Activated naive CD8-positive, alpha-beta T cell treated with anti-CD3 and anti-CD28 coated beads, Interleukin-2, amount 50 U/mL, for 16 hours (primary cell): ENCODE measurements around the gene ZNF512B.

ENCODE experiments used
- DNase-seq: peaks from one replicate; pipeline ENCODE4 v3.0.0-alpha.2; 2020; ENCODE audit warnings: low read depth, low spot score

The ZNF512B gene

DNA sequence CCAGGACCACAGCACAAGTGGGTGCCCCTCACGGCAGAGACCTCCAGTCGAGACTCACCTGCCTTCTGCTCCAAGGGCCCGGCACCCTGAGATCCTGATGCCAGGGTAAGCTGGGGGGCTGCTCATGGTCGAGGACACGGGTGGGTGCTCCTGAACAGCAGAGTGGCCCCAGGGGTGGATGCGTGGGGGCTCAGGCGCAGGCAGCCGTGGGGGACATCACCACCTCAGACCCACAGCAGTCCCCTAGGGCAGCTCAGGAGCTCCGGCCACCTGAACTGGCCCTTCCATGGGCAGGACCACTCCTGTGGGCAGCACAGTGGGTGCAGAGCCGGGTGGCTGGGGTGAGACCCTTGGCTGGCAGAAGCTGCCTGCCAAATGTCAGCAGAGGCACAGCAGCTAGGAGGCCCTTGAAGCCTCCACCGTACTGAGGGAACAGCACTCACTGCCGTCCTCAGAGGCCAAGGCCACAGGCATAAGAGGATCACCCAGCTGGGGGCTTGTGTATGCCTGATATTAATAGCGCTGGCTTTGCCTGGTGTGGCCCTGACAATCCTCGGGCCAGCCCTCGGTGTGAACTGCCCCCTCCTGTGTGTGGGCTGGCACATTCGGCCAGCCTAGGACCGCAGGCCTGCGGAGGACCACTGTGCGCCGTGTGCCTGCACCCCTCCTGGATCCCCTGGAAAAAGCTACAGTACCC, 18.9 kb downstream of the ZNF512B start:
- no peak for DNase-seq

DNA sequence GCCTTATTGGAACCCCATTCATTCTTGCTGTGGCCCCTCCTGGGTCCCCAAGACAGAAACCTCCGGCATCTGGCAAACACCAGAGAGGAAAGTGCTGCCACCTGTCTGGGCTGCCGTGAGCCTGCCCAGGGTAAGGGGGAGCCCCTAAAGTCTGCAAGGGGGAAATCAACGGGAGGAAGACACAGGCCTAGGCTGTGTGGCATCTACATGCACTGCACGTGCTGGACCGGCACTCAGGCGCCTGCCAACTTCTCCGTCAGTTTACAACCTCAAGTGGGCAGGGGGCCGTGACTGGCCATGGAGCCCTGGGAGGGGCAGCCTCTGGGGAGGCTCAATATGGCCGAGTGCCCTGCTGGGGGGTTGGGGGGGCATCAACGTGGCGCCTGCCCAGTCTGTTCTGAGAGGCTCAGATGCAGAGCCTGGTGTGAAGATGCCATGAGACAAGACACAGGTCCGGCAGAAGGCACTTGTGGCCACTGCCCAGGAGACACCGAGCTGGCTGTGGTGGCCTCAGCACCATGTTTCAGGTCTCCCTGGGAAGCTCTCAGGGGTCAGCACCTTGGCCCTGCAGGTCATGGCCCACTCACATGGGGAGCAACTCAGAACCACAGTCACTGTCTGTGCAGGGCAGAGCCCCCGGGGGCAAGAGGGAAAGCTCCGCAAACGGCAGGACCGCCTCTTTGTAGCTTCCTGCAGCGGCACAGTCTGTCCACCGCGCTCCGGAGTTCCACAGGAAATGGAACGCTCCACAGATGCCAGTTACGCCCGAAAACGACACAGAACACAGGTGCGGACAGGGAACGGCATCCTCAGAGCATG, 21.9 kb downstream of the ZNF512B start:
- DNase-seq: no peak

DNA sequence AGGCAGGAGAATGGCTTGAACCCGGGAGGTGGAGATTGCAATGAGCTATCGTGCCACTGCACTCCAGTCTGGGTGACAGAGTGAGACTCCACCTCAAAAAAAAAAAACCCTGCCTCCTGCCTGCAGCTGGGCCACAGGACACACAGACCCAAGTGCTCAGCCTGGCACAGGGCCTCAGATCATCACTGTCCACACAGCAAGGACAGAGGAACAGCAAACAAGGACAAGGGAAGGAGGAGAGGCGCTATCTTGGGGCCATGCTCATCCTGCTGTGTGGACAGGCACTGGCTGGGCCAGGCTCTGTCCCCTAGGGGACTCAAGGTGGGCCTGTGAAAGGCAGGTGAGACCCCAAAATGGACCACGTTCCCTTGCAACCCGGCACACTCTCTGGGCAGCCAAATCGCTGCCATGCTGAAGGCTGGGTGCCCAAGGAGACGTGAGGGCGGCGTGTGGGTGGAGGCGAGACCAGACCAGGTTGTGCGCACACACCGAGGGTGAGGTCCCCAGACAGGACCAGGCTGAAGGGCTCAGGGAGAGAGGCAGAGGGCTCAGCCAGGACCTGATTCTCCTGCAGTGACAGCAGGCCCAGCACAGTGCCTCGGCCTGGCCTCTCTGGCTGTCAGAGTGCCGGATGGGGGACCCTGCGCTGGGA, 22.6 kb downstream of the ZNF512B start:
- DNase-seq: no peak

DNA sequence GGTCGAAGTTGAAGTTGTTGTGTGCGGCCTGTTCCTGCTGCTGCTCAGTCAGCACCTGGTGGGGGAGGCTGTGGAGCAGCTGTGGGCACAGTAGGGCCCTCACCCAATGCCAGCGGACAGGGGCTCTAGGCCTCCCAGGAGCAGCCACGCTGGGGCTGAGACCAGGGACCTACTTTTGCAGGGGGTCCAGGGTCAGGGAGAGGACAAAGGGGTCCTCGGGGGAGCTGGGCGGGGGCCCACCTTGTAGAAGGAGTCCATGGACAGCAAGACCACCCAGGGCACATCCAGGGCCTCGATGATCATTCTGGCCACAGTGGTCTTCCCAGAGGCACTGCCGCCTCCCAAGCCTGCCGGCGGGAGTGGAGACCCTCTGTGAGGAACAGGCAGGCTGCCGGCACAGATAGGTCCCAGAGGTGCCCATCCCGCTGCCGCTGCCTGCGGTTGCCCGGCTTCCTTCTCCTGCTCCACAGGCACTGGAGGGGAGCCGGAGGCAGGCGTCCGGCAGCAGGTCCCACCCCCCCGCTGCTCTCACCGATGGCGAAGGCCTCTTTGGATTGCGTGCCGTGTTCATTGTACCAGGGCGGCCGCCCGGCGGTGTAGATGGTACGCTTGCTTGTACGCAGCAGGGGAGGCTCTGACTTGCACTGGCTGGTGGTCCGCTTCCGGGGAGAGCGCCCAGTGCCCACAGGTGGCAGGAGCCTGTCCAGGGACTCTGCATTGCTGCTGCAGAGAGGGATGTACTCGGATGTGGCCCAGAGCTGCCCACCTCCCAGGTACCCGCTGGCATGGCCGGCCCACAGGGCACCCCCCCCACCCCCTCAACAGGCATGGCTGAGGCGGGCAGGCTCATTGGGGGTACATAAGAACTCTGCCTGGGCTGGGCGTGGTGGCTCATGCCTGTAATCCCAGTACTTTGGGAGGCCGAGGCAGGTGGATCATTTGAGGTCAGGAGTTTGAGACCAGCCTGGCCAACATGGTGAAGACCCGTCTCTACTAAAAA, 23.5 kb downstream of the ZNF512B start:
- DNase-seq: no peak

DNA sequence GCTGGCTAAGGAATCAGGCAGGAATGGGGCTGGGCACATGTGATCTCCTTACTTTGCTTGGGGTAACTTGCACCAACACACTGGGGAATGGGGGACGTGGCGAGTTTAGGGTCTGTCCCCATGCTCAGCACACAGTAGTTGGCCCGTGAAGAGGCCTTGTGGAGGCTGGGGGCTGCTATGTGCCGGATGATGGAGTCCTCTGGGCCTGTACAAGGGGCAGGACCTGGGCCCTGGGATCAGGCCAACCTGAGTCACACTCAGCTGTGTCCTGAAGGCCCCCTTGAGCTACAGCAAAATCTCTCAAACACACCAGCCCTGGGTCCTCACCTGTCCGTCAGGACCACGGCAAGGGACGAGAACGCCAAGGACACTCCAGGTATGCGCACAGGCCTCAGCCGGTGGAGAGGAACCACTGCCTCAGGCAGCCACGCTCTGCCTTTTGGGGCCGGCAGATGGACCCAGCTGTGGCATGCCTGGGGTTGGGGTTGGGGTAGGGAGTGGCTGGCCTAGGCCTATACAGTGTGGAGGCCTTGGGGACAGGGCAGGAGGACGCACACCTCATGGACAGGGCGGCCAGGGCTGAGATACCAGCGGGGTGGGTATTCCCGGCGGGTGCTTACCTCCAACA, 24.6 kb downstream of the ZNF512B start:
- no peak for DNase-seq

DNA sequence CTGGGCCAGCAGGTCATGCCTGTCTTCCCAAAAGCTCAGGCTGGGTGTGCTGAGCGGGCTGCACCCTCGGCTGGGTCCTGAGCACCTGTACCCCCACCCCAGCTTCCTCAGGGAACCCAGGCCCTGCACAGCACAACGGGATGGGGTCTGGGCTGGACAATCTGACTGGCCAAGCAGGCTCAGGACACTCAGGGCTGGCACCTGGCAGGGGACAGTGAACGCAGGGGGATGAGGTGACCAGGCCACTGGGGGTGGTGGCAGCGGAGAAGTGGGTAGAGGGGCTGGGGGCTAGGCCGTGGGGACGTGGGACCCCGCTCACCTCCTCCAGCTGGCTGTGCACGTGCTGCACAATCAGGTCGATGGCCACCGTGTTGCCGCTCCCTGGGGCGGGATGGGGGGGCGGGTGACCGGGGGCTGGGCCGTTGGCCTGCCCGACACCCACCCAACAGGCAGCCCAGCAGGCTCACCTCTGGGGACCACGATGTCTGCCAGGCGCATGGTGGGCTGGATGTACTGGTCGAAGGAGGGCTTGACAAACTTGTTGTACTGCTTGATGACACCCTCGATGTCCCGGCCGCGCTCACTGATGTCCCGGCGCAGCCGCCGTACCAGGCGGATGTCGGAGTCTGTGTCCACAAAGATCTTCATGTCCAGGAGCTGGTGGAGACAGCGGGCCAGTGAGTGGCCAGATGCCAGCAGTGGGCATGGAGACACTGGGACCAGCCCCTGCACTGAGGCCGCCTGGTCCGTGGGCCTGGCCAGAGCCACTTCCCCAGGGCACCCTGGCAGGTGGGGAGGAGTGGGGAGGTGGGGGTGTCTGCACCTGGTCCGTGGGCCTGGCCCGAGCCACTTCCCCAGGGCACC, 25.4 kb downstream of the ZNF512B start:
- no peak for DNase-seq

DNA sequence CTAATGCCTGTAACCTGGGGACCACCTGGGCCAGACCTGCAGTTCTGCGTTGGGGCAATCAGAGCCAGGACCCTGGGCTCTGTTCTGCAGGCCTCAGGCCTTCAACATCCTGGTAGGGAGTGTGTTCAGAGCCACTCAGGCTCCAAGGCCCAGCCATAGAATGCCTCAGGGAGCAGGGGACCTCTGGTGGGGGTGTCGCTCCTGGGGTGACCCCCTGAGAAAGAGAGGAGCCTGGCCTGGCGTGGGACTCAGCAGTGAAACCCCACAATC, 26.0 kb downstream of the ZNF512B start:
- DNase-seq: no peak

DNA sequence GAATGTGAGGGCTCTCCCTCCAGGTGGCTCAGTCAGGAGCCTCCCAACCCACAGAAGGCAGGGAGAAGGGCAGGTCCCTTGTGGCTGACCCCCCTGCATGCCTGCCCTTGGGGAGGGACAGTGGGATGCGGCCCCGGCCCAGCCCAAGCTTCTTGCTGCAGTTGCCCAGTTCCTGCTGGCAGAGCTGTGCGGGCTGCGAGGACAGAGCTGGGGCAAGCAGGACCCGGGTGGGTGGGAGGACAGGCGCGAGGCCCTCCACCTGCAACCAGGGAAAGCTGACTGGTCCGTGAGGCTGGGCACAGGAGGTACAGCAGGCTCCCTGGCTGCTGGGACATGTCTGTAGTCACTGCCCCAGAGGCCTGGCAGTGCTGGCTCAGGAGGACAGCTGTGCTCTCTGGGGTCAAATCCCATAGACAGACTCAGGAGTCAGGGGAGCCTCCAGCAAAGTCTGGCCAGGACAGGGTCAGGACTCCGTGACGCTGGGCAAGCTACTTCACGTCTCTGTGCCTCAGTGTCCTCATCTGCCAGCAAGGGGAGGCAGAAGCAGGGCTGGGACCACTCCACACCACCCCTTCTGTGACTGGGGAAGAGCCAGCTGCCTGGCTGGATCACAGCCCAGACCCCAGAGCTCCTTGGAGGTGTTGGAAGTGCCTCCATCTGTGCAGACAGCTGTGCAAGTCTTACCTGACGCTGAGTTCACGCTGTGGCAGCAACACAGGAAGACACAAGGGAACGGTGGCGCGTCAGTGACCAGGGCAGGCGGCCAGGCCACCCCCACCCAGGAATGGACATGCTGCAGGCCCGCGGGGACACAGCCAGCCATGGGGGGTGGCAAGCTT, 26.5 kb downstream of the ZNF512B start:
- DNase-seq: no peak

DNA sequence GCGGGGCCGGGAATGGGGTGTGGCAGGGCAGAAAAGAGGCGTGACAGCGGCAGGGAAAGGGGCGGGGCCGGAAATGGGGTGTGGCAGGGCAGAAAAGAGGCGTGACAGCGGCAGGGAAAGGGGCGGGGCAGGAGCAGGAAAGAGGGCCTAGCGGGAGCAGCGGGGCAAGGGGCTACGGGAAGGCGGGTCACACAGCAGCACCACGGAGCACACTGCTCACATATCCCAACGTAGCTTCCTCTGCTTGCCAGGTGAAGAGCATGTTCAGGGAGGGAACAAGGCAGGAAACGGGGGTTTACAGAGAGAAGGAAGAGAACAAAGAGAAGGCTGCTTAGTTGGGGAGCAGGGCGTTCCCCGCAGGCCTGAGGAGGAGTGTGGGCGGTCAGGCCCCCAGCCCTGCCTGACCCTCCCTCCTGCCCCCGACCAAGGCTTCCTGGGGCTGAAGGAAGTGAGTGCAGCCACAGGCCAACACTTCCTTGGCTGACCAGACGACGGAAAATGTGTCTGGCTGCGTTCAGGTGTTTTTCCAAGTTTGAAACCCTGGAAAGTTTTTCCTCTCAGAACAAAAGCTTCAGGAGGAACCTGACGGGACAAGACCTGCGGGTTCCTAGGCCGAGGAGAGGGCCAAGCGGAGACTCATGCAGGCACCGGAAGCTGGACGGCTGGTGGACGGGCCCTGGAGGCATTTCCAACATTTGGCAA, 27.3 kb downstream of the ZNF512B start:
- DNase-seq: no peak

DNA sequence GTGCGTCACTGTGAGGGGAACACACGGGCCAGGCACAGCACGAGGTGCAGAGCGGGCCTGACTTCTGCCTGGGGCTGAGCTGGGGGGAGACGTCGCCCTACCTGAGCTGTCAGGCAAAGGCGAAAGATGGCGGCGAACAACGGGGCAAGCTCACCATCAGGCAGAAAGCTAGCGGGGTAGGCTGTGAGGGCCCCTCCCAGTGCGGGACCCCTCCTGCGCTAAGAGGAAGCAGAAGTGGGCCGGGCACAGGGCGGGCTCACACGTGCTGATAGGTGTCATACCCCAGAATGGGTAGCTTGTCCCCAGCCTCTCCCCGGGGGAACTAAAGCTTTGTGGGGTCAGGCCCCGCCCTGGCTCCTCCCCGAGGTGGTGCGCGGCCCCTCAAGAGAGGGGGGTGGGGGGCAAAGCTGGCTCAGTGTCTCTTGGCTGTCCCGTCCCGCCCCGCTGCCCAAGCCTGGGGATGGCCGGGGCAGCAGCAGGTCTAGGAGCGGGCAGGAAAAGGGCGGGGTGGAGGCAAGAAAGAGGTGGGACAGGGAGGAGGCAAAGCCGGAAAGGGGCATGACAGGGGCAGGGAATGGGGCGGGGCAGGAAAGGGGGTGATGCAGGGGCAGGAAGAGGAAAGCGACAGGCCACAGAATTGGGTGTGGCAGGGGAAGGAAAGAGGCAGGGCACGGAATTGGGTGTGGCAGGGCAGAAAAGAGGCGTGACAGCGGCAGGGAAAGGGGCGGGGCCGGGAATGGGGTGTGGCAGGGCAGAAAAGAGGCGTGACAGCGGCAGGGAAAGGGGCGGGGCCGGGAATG, 28.2 kb downstream of the ZNF512B start:
- DNase-seq: no peak

DNA sequence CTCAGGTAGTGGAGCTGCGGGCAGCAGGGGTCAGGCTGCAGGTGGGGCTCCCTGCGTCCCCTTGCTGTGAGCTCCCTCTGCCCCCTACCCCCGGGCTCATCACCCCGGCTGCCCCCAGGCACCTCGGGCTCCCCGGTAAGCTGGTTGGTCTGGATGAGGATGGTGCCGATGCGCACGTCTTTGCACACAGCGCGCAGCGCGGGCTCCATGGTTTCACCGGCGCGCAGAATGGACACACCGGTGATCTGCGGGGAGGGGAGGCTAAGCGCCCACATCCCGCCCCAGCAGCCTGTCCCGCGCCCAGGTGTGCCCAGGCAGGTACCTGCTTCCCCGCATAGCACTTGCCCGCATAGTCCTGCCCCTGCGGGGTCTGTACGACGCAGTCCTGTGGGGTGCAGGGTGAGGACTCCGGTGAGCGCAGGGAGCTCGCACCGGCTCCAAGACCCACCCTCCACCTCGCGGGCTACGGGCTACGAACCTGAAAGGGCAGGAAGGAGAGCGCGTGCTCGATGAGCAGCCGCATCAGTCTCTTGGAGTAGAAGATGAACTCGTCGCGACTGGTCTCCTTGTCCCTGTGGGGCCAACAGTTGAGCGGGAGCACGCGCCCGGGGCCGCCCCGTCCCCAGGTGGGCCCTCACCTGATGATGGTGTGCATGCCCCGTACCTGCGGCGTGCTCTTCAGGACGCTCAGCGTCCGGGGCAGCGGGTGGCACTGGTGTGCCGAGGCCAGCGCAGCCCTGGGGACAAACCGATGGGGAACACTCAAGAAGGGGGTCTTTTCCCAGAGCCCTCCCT, 29.1 kb downstream of the ZNF512B start:
- DNase-seq: no peak

DNA sequence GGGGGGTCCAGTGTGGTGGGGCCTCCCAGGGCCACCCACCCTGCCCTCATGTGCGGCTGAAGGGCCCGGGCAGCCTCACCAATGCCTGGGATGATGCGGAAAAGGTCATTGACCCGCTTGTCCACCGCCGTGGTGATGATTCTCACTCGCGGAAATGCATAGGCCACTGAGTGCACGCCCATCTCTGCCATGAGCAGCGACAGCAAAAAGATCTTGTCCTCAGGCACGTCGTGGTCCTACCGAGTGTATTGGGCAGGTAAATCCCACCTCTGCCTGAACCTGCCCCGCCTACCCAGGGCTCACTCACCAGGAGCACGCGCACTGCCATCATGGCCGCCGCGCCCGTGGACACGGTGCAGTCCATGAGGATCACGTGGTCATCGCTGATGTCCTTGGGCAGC, 29.7 kb downstream of the ZNF512B start:
- DNase-seq: no peak

DNA sequence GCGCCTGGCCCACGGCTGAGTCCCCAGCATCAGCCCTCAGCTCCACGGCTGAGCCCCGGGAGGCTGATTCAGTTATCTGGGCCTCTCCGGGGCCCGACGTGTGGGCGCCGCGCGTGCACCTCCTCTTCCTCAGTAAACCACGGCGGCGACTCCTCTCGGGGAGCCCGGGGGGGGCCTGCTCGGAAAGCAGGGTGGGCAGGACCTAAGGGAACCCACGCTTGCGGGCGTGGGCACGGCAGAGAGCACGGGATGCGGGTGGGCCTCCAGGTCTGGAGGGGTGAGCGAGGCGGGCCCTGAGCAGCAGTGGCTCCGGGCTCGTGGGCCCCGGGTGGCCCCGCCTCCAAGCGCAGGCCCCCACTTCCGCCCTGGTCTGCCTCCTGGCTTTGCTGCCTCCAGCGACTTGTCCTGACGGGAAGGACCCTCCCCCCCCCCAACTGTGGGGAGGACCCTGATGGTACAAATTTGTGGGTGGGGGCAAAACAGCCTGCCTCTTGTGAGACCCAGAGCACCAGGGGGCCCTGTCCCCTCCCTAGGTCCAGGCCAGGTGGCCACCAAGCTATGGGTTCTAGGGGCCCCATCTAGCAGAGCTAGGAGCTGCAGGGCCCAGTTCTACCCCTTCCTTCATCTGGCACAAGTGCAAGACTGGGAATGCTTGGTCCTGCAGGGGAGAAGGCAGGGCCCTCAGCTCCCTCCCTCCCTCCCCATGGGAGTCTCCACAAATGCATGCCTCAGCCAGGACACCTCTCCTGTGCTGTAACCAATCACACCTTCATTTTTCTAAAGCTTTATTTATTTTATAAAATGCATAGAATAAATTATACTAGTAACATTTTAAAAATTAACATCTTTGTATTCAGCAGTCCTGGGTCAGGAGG, 30.4 kb downstream of the ZNF512B start:
- DNase-seq: no peak

DNA sequence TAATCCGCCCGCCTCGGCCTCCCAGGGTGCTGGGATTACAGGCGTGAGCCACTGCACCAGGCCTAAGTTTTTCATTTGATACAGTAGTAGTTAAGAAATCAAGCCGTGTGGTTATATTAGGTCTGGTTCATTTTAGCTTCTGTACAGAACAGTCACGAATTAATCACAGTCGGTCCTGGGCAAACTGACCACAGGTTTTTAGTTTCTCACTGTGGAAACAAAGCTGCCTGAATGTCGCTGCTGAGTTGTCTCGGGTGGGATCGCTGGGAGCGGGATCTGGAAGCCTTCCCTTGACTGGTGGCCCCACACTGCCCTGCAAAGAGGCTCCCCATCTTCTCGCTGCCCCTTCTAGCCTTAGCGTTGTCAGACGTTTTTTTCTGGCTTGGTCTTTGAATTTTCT, 32.1 kb downstream of the ZNF512B start:
- no peak for DNase-seq

DNA sequence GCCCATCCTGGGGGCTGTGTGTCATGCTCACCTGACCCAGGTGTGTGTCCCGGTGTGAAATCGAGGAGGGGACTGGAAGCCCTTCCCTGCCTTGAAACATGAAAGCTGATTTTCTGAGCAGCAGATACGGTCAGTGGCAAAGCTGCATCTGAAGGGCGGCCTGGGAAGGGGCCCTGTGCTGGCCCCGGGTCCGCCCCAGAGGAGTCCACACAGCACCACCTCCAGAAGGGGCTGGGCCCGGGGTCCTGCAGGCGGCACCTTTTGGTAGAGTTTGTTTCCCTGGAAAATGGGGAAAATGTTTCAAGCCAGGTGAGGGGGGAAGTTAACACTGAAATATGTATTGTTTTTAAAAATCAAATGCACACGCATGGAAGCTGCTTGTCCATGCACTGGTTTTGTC, 34.3 kb downstream of the ZNF512B start:
- DNase-seq: no peak
